ENCODE measurements around the gene AJUBA. TPM values are rescaled to one million over a fixed set of nuclear protein-coding genes. Genes with fewer than 3 reads are reported as not detected.
"Not testable (repeated sequence)": the region's sequence is repeated elsewhere in the genome, so short reads cannot be mapped to it uniquely, and the experiment has no call there.

AJUBA gene
- polyA plus RNA-seq, 3 donors from 2014 or later, result 0.18 to 0.21 TPM; not detected in 1

DNA sequence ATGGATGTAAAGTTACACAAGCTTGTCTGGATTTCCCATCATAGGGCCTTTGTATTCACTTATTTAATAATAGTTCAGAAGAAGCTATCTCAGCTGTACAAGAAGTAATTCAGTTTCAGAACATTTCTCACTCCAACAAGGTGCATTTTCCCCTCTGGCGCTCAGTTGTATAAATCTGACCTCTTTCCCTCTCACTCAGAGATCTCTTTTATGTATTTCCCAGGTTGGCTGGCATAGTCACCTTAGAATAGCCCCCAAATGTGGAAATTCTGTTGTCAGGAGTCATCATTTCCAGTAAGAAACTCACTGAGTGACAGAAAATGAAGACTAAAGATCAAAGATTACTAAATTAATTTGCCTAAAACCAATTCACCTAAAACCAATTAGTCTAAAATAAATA lies 11.2 kb downstream of the AJUBA start:
- H3K27me3 Mint-ChIP-seq (ENCODE audit: low read depth in 3 of 3), result peaks cover 0 to 2% (median 0%) of the 10 kb centered on the region in 3 donors
- H3K4me1 Mint-ChIP-seq, result no peaks in the 10 kb centered on the region
- H3K9me3 Mint-ChIP-seq, result no peaks in the 10 kb centered on the region
- DNase-seq, result no peak
- no peaks in the 10 kb centered on the region for H3K36me3 Mint-ChIP-seq
- H3K4me3 Mint-ChIP-seq, result no peak overlapping the region
- H3K27ac Mint-ChIP-seq, result no peak overlapping the region

DNA sequence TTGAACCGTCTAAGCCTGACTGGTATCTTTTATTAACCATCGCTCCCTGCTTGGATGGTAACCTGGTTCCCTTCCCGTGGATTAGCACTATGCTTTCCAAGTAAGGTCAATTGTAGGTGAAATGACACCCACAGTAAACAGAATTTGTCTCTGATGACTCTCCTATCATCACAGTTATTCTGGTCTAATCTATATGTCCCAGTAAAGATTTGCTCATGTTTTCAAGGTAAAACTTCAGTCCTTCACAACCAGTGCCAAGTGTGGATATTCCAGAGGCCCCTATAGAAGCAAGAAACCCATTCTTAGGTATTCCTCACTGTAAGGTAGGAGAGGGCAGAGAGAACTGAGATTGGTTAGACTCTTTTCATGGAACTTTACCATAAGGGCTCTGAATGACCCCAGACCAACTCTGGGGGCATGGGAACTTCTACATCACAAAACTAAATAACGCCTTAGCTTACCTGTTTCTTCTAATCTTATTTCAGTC lies 15.5 kb downstream of the AJUBA start:
- H3K27ac Mint-ChIP-seq, result no peak overlapping the region
- no peaks in the 10 kb centered on the region for H3K36me3 Mint-ChIP-seq
- no peaks in the 10 kb centered on the region for H3K9me3 Mint-ChIP-seq
- no peaks in the 10 kb centered on the region for H3K4me1 Mint-ChIP-seq
- DNase-seq, result no peak
- H3K4me3 Mint-ChIP-seq, result no peak overlapping the region
- peaks cover 0 to 5% (median 3%) of the 10 kb centered on the region in 3 donors for H3K27me3 Mint-ChIP-seq (ENCODE audit: low read depth in 3 of 3)

- H3K9me3 Mint-ChIP-seq; H3K36me3 Mint-ChIP-seq; DNase-seq; H3K4me3 Mint-ChIP-seq; H3K27me3 Mint-ChIP-seq (ENCODE audit: low read depth in 3 of 3); H3K4me1 Mint-ChIP-seq; H3K27ac Mint-ChIP-seq: not testable (repeated sequence)
These were observed 16.2 kb downstream of the AJUBA start for GRCh38 chr14:22965916-22966782.

- H3K9me3 Mint-ChIP-seq, result no peaks in the 10 kb centered on the region
- H3K27me3 Mint-ChIP-seq (ENCODE audit: low read depth in 3 of 3), result peaks cover 0 to 5% (median 1%) of the 10 kb centered on the region in 3 donors
- peaks cover 3 to 9% of the 10 kb centered on the region in 2 donors for H3K4me1 Mint-ChIP-seq
- H3K27ac Mint-ChIP-seq, result no peak overlapping the region
- no peak overlapping the region for H3K4me3 Mint-ChIP-seq
- H3K36me3 Mint-ChIP-seq, result no peaks in the 10 kb centered on the region
- DNase-seq, result no peak
These were observed 20.2 kb downstream of the AJUBA start for GRCh38 chr14:22962061-22962676.

- Mint-ChIP-seq H3K4me1 (peaks cover 17 to 27% of the 10 kb centered on the region in 2 donors), H3K36me3 (peaks cover 4 to 10% (median 7%) of the 10 kb centered on the region in 3 donors), H3K27ac (peak overlapping the region; percentile 83 to 94 (median 90)), H3K4me3 (peak overlapping the region; percentile 89 to 95 (median 93)), H3K9me3 (no peaks in the 10 kb centered on the region), H3K27me3 (ENCODE audit: low read depth in 3 of 3) (peaks cover 0 to 3% (median 0%) of the 10 kb centered on the region in 3 donors)
- DNase-seq, result no peak
These were observed 26.4 kb downstream of the AJUBA start for GRCh38 chr14:22955702-22956569.

- Mint-ChIP-seq H3K27ac (no peak overlapping the region), H3K4me3 (no peak overlapping the region), H3K36me3 (peaks cover 10 to 15% (median 12%) of the 10 kb centered on the region in 3 donors), H3K4me1 (peaks cover 15 to 21% of the 10 kb centered on the region in 2 donors), H3K9me3 (no peaks in the 10 kb centered on the region), H3K27me3 (ENCODE audit: low read depth in 3 of 3) (peaks cover 0 to 3% (median 0%) of the 10 kb centered on the region in 3 donors)
- DNase-seq, result no peak
These were observed 29.9 kb downstream of the AJUBA start for GRCh38 chr14:22952418-22952817.

- Mint-ChIP-seq H3K36me3 (peaks cover 15 to 19% (median 18%) of the 10 kb centered on the region in 3 donors), H3K4me1 (peaks cover 13 to 17% of the 10 kb centered on the region in 2 donors)
- not testable (repeated sequence) for DNase-seq; H3K9me3 Mint-ChIP-seq; H3K4me3 Mint-ChIP-seq; H3K27ac Mint-ChIP-seq; H3K27me3 Mint-ChIP-seq (ENCODE audit: low read depth in 3 of 3)
These were observed 30.6 kb downstream of the AJUBA start for GRCh38 chr14:22951795-22952194.

DNA sequence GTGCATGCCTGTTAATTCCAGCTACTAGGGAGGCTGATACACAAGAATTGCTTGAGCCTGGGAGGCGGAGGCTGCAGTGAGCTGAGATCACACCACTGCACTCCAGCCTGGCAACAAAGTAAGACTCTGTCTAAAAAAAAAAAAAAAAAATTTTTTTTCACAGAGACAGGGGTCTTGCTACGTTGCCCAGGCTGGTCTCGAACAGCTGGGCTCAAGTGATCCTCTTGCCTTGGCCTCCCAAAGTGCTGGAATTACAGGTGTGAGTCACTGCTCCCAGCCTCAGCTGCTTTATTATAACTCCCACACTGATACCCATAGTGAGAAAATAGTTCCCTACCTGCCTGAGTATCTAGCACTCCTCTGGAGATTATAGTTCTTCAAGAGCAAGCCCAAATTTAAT lies 36.7 kb downstream of the AJUBA start:
- no peak for DNase-seq
- no peak overlapping the region for H3K4me3 Mint-ChIP-seq
- peaks cover 0 to 1% (median 0%) of the 10 kb centered on the region in 3 donors for H3K27me3 Mint-ChIP-seq (ENCODE audit: low read depth in 3 of 3)
- H3K9me3 Mint-ChIP-seq, result no peaks in the 10 kb centered on the region
- H3K4me1 Mint-ChIP-seq, result no peaks in the 10 kb centered on the region
- no peak overlapping the region for H3K27ac Mint-ChIP-seq
- H3K36me3 Mint-ChIP-seq, result peaks cover 8 to 22% (median 21%) of the 10 kb centered on the region in 3 donors

GRCh38 chr14:22939684-22940083 lies 42.7 kb downstream of the AJUBA start:
- no peak for DNase-seq
- Mint-ChIP-seq H3K4me1 (no peaks in the 10 kb centered on the region), H3K27me3 (ENCODE audit: low read depth in 3 of 3) (no peaks in the 10 kb centered on the region), H3K4me3 (no peak overlapping the region), H3K9me3 (no peaks in the 10 kb centered on the region), H3K27ac (peak overlapping the region in 1 of 6 donors; percentile 9), H3K36me3 (peaks cover 0 to 8% (median 4%) of the 10 kb centered on the region in 3 donors)

DNA sequence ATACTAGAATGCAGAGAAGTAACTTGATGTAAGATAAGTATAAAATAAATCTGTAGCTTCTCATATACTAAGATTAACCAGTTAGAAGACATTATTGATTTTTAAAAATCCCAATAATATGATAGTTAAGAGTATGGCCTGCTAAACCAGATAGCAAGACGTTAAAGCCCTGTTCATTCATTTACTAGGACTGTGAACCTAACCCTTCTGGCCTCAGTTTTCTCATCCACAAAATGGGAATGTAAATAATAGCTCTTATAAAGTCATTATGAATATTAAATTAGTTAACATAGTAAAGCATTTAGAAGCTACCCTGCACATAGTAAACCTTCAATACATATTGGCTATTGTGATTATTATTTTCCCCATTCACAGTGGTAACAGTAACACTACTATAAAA lies 47.2 kb downstream of the AJUBA start:
- H3K4me1 Mint-ChIP-seq, result peaks cover 4% of the 10 kb centered on the region in 2 donors
- no peaks in the 10 kb centered on the region for H3K9me3 Mint-ChIP-seq
- no peak for DNase-seq
- peaks cover 0 to 3% (median 0%) of the 10 kb centered on the region in 3 donors for H3K36me3 Mint-ChIP-seq
- H3K27ac Mint-ChIP-seq, result no peak overlapping the region
- H3K4me3 Mint-ChIP-seq, result no peak overlapping the region
- peaks cover 0 to 5% (median 0%) of the 10 kb centered on the region in 3 donors for H3K27me3 Mint-ChIP-seq (ENCODE audit: low read depth in 3 of 3)

GRCh38 chr14:22932146-22932545 lies 50.2 kb downstream of the AJUBA start:
- Mint-ChIP-seq H3K4me3 (no peak overlapping the region), H3K4me1 (peaks cover 4% of the 10 kb centered on the region in 2 donors), H3K27ac (no peak overlapping the region), H3K9me3 (no peaks in the 10 kb centered on the region), H3K27me3 (ENCODE audit: low read depth in 3 of 3) (peaks cover 0 to 5% (median 0%) of the 10 kb centered on the region in 3 donors), H3K36me3 (no peaks in the 10 kb centered on the region)
- no peak for DNase-seq

- no peak overlapping the region for H3K27ac Mint-ChIP-seq
- H3K4me1 Mint-ChIP-seq, result peaks cover 4% of the 10 kb centered on the region in 2 donors
- no peak overlapping the region for H3K4me3 Mint-ChIP-seq
- H3K27me3 Mint-ChIP-seq (ENCODE audit: low read depth in 3 of 3), result peaks cover 0 to 5% (median 3%) of the 10 kb centered on the region in 3 donors
- H3K36me3 Mint-ChIP-seq, result peaks cover 0 to 7% (median 4%) of the 10 kb centered on the region in 3 donors
- H3K9me3 Mint-ChIP-seq, result no peaks in the 10 kb centered on the region
- DNase-seq, result no peak
These were observed 52.4 kb downstream of the AJUBA start for GRCh38 chr14:22929961-22930364.
